Pons (tissue), 1 donor: ENCODE results near the gene CCDC3.
"Not testable (repeated sequence)": the region's sequence is repeated elsewhere in the genome, so short reads cannot be mapped to it uniquely, and the experiment has no call there.

Experiments
- DNase-seq: peaks from one replicate; pipeline ENCODE4 v3.0.0-alpha.2; 2016; ENCODE audit warnings: low spot score

CCDC3 gene

GRCh38 chr10:13001041-13001886 is at the start of gene CCDC3:
Gene CCDC3, minus strand, starts transcription at chr10:13001713. Its CDS starts 143 bp downstream, at chr10:13001570.
- DNase-seq = no peak

GRCh38 chr10:13051126-13051694 is 49.7 kb upstream of the CCDC3 start:
- no peak for DNase-seq

- DNase-seq = no peak
Measured at GRCh38 chr10:13049774-13050420, 48.4 kb upstream of the CCDC3 start.

GRCh38 chr10:13048762-13049161 is 47.2 kb upstream of the CCDC3 start:
- DNase-seq = no peak

GRCh38 chr10:13047529-13048206 is 46.2 kb upstream of the CCDC3 start:
- no peak for DNase-seq

GRCh38 chr10:13046851-13047528 is 45.5 kb upstream of the CCDC3 start:
- DNase-seq = no peak

GRCh38 chr10:13043520-13043919 is 42.0 kb upstream of the CCDC3 start:
- no peak for DNase-seq

- DNase-seq = no peak
Measured at GRCh38 chr10:13039761-13040160, 38.2 kb upstream of the CCDC3 start.

- DNase-seq = peak; percentile 67
Measured at GRCh38 chr10:13038391-13038790, 36.9 kb upstream of the CCDC3 start.

GRCh38 chr10:13037832-13038231 is 36.3 kb upstream of the CCDC3 start:
- DNase-seq = no peak

- DNase-seq = no peak
Measured at GRCh38 chr10:13036841-13037240, 35.3 kb upstream of the CCDC3 start.

- DNase-seq = not testable (repeated sequence)
Measured at GRCh38 chr10:13035731-13036130, 34.2 kb upstream of the CCDC3 start.

- DNase-seq = no peak
Measured at GRCh38 chr10:13026873-13027272, 25.4 kb upstream of the CCDC3 start.

- DNase-seq = no peak
Measured at GRCh38 chr10:13023754-13024153, 22.2 kb upstream of the CCDC3 start.

- DNase-seq = no peak
Measured at GRCh38 chr10:13019280-13019679, 17.8 kb upstream of the CCDC3 start.

- no peak for DNase-seq
Measured at GRCh38 chr10:13018171-13018570, 16.7 kb upstream of the CCDC3 start.

- no peak for DNase-seq
Measured at GRCh38 chr10:13016886-13017285, 15.4 kb upstream of the CCDC3 start.

- DNase-seq = no peak
Measured at GRCh38 chr10:13016426-13016825, 14.9 kb upstream of the CCDC3 start.

- no peak for DNase-seq
Measured at GRCh38 chr10:13006037-13006436, 4.5 kb upstream of the CCDC3 start.

GRCh38 chr10:13003759-13004158 is 2.2 kb upstream of the CCDC3 start:
- peak; percentile 60 for DNase-seq

- DNase-seq = no peak
Measured at GRCh38 chr10:13003004-13003403, 1.5 kb upstream of the CCDC3 start.

GRCh38 chr10:13001887-13002212 is 337 bp upstream of the CCDC3 start:
- DNase-seq = no peak
